HG03064 (cell line): Measurements from ENCODE around the gene LMNTD1.
"Not testable (repeated sequence)": the region's sequence is repeated elsewhere in the genome, so short reads cannot be mapped to it uniquely, and the experiment has no call there.

ENCODE experiments used
- ATAC-seq: cut with Tn5 transposase; IDR thresholded peaks from one replicate; pipeline ENCODE4 v1.9.1; 2021; ENCODE audit warnings: low read depth; ENCODE audit not compliant: unreplicated experiment

LMNTD1 gene

GRCh38 chr12:25436206-25437030, 116.7 kb downstream of the LMNTD1 start:
- ATAC-seq: no peak

GRCh38 chr12:25435431-25435830, 117.7 kb downstream of the LMNTD1 start:
- no peak for ATAC-seq

DNA sequence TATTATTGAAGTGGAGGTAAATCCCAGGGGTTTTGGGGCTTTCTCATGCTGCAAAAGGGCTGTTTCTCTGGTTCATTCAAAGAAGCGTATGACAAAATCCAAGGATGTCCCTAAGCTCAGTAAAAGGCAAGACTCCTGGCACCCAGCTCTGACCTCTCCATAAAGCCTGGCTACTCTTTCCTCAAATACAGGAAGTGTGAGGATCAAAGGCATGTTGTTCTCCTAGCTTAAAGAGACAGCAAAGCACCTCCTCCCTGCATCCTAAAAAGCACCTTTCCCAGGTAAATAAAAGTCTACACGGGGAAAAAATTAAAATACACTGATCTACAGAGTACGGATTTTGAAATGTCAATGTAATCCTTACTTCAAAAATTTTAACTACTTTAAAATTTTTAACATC, 118.6 kb downstream of the LMNTD1 start:
- ATAC-seq: no peak

- no peak for ATAC-seq
Observed at GRCh38 chr12:25433581-25434325, 119.3 kb downstream of the LMNTD1 start.

DNA sequence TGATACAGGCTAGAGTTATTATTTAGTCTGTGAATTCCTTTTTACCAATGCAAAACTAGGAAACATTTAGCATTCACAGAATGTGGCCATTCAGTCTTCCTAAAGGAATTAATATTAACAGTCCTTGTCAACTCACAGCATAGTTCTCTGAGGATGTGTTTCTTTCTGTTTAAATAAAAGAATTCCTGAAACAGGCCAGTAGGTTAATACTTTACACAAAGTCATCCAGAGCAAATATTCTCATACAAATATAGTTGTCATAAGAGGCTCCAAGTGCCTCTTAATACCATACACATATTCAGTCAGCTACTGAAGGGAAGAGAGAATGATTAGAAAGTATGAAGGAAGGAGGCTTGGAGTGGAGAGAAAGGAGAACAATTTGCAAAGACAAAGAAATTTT, 120.1 kb downstream of the LMNTD1 start:
- ATAC-seq: no peak

- ATAC-seq: no peak
Observed at GRCh38 chr12:25427337-25428249, 125.5 kb downstream of the LMNTD1 start.

DNA sequence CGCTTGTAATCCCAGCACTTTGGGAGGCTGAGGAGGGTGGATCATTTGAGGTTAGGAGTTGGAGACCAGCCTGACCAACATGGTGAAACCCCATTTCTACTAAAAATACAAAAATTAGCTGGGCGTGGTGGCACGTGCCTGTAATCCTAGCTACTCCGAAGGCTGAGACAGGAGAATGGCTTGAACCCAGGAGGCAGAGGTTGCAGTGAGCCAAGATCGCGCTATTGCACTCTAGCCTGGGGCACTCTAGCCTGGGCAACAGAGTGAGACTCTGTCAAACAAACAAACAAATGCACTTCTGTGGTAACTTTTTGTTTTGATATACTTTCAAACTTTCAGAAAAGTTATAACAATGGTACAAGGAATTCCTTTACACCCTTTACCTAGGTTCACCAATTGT, 126.3 kb downstream of the LMNTD1 start:
- not testable (repeated sequence) for ATAC-seq
